Stimulated activated CD8-positive, alpha-beta memory T cell treated with anti-CD3 and anti-CD28 coated beads, Interleukin-7, amount 100 ng/mL, for 4 hours (primary cell): ENCODE results near the gene IL1F10.

Experiments
- DNase-seq, 2 donors: peaks; one replicate each; pipeline ENCODE4 v3.0.0-alpha.2; 2020; ENCODE audit warnings: low read depth in 2 of 2

Gene IL1F10

DNA sequence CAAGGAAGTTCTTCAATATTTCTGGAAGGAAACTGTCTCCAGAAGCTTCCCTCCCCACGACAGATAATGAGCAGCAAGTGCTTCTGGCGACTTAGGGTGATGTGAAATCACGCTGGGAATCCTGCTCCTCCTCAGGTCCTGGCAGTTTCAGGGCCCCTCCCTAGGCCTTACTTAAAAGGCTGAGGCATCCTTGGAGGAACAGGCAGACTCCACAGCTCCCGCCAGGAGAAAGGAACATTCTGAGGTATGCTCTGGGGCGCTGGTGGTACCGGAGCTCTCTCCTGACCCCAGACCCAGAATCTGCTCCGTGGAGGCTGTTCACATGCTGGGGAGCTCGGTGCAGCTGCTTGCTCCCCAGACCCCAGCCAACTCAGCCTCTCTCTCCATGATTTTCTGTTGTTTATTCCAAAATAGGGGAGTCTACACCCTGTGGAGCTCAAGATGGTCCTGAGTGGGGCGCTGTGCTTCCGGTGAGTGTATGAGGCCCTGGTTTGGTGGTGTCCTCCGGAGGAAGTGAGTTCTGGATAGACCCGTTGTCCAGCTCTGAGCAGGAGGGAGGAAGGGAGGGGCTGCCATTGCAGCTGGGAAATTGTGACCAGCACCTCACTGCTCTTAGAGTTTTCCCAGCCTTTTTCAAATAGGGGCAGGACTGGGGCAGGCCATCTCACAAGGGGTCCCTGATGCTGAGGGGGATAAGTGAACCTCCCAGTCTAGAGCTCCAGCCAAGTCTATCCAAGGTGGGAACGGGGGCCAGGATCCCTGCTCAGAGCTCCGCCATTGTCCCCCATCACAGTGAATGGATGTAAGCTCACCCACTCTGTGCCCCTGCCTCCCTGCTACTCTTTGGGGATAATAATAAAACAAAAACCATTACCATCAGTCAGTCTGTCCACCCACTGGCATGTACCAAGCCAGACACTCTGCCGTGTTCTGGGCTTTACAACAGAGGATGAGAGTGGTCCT is 8.5 kb upstream of the IL1F10 start, which contains the start of gene IL36RN:
Gene IL36RN, plus strand, starts transcription at position 201 of the 963 bp plus-strand sequence. Its CDS starts 241 bp downstream, at position 442.
- no peak for DNase-seq

DNA sequence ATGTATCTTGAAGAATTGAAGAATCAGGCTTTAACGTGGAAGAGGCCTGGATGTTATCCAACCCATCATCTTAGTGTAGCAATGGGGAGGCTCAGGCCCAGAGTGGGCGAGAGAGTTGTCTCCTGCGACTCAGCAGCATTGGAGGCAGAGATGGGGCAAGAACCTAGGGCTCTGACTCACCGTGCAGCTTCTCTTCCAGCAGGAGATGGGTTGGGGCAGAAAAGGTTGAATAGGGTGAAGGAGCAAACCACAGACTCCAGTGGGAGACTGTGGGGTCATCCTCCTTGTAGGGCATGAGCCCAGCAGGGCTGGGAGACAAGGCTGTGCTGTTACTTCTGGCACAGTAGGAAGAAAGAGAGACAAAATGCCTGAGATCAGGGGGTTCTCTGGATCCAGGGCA is 7.4 kb upstream of the IL1F10 start:
- no peak for DNase-seq

DNA sequence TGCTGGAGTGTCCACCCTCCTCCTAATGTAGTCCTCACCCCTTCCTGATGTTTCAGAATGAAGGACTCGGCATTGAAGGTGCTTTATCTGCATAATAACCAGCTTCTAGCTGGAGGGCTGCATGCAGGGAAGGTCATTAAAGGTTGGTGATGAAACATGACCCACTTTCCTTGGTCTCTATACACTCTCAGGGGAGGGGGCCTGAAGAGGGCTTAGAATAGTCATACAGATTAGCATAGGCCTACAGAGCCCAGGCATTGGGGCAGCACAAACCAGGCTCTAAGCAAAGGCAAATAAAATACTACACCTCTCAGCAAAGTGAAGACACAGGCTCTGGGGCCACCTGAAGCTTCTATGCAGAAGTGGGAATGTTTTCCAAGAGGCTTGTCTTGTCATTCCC is 7.0 kb upstream of the IL1F10 start:
- no peak for DNase-seq

DNA sequence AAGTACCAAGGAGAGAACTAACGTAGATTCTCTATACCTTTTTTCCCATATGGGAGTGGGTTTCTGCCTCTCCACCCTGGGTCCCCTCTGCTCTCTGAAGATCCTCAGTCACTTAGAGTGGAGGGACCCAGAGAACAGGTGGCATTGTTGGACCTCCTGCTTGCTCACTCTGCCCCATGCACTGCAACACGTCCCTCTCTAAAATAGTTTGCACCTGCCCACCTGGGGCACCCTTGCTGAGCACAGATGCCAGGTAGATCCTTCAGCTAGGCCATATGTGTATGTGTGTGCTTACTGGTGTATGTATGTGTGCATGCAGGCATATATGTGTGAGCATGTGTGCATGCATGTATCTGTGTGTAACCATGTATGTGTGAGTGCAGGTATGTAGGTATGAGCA is 6.5 kb upstream of the IL1F10 start:
- no peak for DNase-seq

DNA sequence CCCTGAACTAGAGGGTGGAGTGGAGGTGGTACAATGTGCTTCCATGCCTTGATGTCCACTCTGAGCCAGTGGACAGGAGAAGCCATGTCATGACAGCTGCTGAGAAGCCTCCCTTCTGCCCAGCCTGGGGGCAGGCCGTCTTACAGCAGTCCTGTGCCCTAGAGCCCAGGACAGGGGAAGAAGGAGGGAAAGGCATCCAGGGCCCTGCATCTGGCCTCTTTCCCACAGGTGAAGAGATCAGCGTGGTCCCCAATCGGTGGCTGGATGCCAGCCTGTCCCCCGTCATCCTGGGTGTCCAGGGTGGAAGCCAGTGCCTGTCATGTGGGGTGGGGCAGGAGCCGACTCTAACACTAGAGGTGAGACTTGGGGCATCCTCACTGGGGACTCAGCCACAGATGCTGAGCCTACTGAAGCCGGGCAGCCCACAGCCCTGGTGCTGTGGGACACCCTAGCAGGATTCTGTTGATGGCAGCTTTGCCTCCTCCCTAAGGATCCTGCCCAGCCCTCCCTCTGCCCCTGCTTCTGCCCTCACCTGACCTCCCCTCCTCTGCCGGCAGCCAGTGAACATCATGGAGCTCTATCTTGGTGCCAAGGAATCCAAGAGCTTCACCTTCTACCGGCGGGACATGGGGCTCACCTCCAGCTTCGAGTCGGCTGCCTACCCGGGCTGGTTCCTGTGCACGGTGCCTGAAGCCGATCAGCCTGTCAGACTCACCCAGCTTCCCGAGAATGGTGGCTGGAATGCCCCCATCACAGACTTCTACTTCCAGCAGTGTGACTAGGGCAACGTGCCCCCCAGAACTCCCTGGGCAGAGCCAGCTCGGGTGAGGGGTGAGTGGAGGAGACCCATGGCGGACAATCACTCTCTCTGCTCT is 5.6 kb upstream of the IL1F10 start:
- DNase-seq = no peak

DNA sequence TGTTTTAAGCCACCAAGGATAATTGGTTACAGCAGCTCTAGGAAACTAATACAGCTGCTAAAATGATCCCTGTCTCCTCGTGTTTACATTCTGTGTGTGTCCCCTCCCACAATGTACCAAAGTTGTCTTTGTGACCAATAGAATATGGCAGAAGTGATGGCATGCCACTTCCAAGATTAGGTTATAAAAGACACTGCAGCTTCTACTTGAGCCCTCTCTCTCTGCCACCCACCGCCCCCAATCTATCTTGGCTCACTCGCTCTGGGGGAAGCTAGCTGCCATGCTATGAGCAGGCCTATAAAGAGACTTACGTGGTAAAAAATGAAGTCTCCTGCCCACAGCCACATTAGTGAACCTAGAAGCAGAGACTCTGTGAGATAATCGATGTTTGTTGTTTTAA is 3.5 kb upstream of the IL1F10 start:
- DNase-seq = no peak

DNA sequence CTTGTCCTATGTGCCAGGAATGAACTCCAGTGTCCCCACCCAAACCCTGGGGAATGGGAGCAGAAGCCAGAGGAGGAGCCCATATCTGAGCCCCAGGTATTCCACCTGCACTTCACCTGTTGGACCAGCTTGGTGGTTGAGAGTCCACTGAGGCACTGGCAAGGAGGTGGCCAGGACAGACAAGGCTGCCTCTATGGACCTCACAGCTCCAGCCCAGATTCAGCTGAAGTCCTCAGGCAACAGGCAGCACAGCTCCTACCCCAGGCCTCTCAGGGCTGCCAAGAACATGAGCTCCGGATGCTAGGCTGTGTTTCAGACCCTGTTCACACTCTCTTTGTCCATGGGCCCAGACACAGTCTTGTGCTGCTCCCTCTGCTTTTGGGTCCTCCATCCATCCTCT is 2.9 kb upstream of the IL1F10 start:
- DNase-seq = no peak

DNA sequence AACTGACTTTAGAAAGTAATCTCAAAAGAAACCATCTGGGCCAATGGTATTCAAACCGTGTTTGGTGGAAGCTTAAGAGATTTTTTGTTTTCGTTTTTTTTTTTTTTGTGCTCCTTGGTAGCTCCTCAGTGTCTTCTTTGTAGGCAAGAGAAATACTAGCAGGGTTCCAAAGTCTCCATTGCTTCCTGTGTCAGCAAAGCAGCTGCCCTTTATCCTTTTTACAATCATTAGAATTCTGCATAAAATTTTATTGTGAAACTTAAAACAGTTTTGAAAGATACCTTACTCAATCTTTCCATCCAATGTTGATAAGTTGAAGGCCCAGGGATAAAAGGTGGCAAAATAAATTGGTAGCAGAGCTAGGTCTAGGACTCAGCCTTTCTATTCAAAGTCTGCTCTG is 479 bp downstream of the IL1F10 start:
- DNase-seq = no peak

DNA sequence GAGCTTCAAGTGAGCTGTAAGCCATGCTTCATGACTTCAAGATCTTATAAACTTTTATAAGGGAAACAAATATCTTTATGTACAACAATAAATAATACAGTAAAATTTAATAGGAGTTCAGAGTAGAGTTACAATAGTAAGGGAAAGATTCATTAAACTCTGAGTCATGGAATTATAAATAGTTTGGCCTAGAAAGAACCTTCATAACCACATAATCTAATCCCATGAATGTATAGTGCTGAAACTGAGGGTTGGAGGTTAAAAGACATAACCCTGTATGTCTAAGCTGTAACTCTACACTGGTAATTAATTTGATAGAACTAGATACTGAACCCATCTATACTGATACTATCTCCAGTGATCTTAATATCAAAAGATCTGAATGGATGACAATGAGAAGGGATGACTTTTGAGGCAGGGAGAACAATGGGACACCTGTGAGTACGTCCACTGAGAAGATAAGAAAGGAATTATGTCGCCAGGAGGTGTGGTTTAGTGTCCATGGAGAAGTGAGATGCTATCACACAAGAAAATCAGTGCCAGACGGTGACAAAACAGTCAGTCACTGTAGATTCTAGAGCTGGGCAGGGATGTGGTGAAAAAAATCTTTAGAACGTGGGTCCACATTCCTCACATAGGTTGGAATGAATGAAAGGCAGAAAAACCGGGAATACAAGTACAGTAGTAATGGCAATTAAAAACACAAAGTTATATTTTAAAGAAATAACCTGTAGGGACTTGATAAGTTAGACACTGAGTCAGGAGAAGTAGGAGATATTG is 1.1 kb downstream of the IL1F10 start:
- DNase-seq = no peak

DNA sequence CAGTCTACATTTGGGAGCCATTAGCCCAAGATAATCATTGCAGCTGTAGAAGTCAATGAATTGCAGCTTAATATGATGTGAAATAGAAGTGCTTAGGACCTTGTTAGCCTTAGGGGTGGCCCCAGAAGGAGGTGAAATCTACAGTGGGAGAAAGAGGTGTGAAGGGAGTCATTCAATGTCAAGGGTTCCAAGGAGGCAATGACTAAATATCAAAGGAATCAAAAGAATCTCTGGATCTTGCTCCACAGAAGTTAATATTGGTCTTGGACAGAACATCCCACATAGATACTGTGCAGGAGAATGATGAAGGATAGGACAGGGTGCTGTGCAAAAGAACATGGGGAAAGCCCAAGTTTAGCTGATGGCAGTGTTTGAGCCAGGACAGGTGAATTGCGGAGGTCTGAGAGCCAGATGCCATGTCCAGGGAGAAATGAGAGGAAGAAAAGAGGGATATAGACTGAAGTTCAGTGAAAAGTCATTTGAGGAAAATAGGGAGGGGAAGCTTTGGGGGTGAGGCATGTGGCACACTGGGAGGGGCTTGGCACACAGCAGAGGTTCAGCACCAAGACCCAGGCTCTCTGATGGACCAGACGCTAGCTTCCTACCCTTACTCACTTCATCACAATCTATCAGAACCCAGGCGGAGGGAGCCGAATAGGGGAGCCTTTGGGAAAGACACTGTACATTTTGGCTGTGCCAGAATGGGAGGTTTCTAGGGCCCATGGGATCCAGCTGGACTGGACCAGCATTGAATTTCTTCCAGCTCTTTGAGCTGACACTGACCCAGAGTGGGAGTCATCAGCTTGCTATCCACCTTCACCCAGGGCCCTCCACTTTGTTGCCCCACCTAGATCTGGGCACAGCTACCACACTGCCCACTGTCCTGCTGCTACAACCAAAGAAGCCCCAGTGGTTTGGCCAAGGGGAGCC is 2.2 kb downstream of the IL1F10 start:
- no peak for DNase-seq

DNA sequence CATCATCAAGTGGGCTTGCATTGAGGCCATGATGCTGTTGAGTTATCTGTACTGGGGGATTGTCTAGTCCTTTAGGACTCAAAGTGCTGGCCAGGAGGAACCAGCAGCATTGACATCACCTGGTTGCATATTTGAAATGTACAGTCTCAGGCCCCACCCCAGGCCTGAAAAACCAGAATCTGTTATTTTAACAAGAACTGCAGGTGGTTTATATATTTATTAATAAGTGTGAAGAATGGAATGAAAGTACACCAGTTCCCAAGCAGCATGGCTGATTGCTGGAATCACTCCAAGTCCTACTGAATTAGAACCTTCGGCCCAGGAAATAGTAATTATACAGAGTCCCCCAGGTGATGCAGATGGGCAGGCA is 2.8 kb downstream of the IL1F10 start:
- no peak for DNase-seq

DNA sequence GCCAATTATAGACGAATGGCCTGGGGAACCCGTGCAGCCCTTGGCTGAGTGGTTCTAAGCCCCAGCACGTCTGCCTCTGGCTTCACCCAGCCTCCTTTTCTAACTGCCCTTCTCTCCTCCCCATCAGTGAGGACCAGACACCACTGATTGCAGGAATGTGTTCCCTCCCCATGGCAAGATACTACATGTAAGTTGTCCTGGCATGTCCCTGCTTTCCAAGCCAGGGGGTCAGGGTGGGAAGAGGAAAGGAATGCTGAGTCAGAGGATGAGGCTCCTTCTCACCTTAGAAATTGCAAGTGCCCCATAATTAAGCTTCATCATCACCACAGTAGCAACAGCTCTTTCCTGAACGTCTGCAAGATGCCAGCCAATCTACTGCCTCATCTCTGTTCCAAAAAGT is 4.8 kb downstream of the IL1F10 start:
- DNase-seq = no peak

DNA sequence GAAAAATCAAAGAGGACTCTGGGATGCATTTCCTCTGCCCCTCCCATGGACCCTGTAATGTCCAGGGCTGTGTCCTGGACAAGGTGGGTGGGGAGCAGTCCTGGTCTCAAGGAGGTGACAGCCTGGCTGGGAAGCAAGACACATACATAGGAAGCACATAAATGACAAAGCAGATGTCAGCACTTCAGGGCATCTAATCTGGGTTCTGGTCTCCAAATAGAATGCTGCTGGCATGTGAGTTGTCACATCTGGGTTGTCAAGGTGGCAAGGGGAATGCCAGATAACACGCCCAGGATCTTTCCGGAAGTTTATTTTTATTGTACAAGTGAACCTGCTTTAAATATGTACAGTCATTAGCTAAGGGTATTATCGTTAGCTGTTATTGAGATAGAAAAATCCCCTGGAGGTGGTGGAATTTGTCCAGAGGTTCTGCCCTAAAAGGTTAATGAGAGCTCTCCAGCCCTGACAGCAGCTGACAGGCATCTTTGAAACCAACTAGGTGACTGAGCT is 5.6 kb downstream of the IL1F10 start:
- no peak for DNase-seq

DNA sequence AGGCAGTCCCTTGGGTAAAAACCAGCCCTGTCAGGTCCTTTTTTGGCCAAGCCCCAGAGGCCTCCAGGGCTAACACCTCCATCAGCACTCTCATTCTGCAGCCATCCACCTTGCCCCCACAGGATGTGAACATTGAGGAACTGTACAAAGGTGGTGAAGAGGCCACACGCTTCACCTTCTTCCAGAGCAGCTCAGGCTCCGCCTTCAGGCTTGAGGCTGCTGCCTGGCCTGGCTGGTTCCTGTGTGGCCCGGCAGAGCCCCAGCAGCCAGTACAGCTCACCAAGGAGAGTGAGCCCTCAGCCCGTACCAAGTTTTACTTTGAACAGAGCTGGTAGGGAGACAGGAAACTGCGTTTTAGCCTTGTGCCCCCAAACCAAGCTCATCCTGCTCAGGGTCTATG is 7.3 kb downstream of the IL1F10 start:
- DNase-seq = no peak

DNA sequence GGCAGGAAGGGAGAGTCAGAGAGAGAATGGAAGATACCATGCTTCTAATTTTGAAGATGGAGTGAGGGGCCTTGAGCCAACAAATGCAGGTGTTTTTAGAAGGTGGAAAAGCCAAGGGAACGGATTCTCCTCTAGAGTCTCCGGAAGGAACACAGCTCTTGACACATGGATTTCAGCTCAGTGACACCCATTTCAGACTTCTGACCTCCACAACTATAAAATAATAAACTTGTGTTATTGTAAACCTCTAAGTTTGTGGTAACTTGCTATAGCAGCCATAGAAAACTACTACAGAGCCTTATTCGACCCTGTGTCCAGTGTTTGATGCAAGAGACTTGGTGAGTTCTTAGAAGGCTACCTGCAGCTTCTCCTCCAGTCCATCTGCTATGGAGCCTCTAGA is 7.8 kb downstream of the IL1F10 start:
- DNase-seq = no peak

DNA sequence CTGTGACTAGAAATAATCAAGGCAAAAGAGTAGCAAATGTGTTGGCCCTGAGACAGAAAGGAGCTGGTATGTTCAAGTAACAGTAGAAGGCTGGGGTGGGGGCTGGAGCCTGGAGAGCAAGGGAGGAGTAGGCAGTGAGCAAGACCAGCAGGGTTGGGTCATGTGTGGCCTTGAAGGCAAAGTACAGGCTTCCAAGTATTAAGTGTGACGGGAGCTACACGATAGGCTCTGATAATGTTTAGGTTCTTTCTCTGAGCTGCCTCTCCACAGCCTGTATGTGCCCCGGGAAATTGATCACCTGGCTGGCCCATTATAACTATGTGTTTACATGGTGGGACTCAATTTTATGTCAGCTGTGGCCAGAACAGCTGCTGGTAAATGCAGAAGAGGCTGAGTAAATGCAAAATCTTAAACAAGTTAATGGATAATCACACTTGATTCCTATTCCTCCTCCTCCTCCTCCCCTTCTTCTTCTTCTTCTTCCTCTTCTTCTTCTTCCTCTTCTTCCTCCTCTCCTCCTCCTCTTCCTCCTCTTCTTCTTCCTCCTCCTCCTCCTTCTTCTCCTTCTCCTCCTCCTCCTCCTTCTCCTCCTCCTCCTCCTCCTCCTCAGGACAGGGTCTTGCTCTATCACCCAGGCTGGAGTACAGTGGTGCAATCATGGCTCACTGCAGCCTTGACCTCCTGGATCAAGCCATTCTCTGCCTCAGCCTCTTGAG is 9.3 kb downstream of the IL1F10 start:
- DNase-seq = no peak

DNA sequence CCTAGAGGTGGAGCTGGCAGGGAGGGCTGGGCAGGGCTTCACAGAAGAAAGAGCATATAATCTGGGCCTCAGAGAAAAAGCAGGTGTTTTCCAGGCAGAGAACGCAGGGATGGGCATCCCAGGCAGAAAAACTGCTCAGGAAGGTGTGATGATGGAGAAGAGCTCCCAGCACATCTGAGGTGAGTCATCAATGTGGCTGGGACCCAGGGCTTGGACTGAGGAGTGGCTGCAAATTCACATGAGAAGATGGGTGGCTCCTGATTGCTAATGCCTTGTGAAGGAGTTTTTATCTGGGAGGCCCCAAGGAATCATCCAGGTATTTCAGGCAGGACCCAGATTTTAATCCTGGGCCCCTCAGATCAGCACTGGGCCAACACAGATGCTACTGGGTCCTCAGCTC is 10.2 kb downstream of the IL1F10 start:
- DNase-seq = no peak

DNA sequence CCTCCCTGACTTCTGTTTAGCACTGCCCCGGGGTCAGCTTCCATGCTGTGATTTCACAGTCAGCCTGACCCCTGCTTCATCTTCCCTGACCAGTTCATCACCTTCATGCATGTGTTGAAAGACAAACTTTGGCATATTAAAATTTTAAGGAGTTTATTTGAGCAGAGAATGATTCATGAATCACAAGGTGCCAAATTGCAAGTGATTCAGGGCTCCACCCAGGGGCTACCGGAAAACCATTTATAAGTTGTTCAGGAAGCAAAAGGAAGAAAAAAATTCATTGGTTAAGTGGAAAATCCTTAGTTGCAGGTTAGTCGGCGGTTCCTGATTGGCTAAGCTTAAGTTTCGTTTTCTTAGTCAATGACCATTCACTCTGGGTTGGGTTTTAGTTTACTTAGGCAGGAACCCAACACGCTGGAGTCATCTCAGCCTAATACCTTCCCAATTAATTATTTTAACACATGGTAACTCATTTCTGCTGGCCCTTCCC is 10.6 kb downstream of the IL1F10 start:
- no peak for DNase-seq

DNA sequence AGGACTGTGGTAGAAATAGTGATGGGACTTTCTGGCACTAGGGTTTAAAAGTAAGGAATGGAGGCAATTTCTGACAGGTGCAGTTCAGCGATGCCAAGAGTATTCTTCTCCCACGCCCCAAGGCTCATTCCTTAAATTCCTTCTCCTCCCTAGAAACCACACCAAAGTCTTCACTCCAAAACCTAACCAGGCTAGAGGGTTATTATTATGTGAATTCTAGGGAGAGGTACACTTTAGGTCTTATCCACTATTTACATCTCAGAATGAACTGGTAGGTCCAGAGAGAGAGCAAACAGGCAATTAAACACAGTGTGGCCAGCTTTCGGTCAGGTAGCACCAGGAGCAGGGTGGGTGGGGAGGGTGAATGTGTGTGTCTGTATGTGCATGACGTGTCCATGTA is 11.4 kb downstream of the IL1F10 start:
- DNase-seq = no peak

DNA sequence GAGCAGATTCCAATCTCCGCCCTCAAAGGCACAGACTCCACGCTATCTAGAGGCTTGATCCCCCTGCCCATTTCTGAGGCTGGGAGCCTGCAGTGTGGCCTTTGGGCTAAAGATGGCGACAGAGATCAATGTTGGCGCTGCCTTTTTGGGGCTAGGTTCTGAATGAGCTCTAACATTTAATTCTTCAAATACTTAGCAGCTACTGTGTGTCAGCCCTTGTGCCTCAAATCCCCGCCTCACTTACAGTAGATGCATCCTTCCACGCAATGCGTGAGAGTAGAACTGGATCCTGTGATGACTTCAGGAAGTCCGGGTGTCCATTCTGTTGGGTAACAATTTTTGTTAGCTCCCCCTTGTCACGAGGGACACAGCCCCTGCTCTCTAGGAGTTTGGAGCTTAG is 12.4 kb downstream of the IL1F10 start:
- DNase-seq = peak; percentile 16 to 19
